Thoracic aorta (tissue), 2 donors: ENCODE data around the gene SMIM41. TPM values are rescaled to one million over a fixed set of nuclear protein-coding genes. Genes with fewer than 3 reads are reported as not detected.

ENCODE experiments used
- ATAC-seq: fragments of 150-250 bp; one replicate; pipeline ENCODE4 v1.8.0; 2017; ENCODE audit warnings: low read depth; ENCODE audit not compliant: insufficient number of reproducible peaks, low FRiP score
- DNase-seq: peaks from one replicate; pipeline ENCODE4 v3.0.0-alpha.2; 2020; ENCODE audit warnings: low spot score
- H3K27ac ChIP-seq, 2 donors: fragments of 200-600 bp; sonication (generic); 1 replicate in 1 of 2; 2 replicates in 1 of 2; pipeline ENCODE4 v1.5.1; 2016; ENCODE audit warnings: mild to moderate bottlenecking in 2 of 2, moderate library complexity in 2 of 2
- H3K27me3 ChIP-seq: fragments of 200-600 bp; sonication (generic); replicated peaks from 2 replicates; pipeline ENCODE4 v1.6.0; 2016; ENCODE audit warnings: mild to moderate bottlenecking; ENCODE audit not compliant: insufficient read depth
- H3K36me3 ChIP-seq: fragments of 200-600 bp; sonication (generic); one replicate; pipeline ENCODE4 v1.5.1; 2016
- H3K4me1 ChIP-seq, 2 donors: fragments of 200-600 bp; sonication (generic); 1 replicate in 1 of 2; 2 replicates in 1 of 2; pipeline versions ENCODE4 v1.5.1 to v1.6.0; 2016; ENCODE audit warnings: low read depth in 2 of 2, mild to moderate bottlenecking in 1 of 2; ENCODE audit not compliant: control insufficient read depth in 1 of 2
- H3K4me3 ChIP-seq: fragments of 200-600 bp; sonication (generic); 2 replicates; pipeline ENCODE4 v1.5.1; 2016; ENCODE audit warnings: mild to moderate bottlenecking
- H3K9me3 ChIP-seq: fragments of 200-600 bp; sonication (generic); 2 replicates; pipeline ENCODE4 v1.5.1; 2016
- CTCF ChIP-seq: fragments of 200-600 bp; sonication (generic); IDR thresholded peaks from one replicate; pipeline ENCODE4 v1.5.1; 2019; ENCODE audit warnings: antibody characterized with exemption
- total RNA-seq, 2 donors: library from RNA; depleted of rRNA; stranded (reverse); fragments of >200 nt; gene quantifications; one replicate each; pipeline versions ENCODE4 v1.1.0 to v1.2.3, GENCODE V29; 2016

SMIM41 gene
- total RNA-seq, 2 donors from 2014 or later = 1.8 TPM; not detected in 1

- ATAC-seq = peak; percentile 99
- Histone ChIP-seq H3K4me1 (peaks cover 12 to 18% of the 10 kb centered on the region in 2 donors), H3K36me3 (no peaks in the 10 kb centered on the region), H3K9me3 (no peaks in the 10 kb centered on the region), H3K4me3 (peak within 1 kb of the TSS; percentile 90), H3K27ac (peak within 1 kb of the TSS; percentile 74 to 92), H3K27me3 (no peaks in the 10 kb centered on the region)
- peak; percentile 68 for DNase-seq
- peak; percentile 62 for TF ChIP-seq CTCF
Measured at GRCh38 chr12:52069327-52070184, 9.9 kb upstream of the SMIM41 start, which contains the start of gene ATG101. Gene ATG101, plus strand, starts transcription at chr12:52069978. Its CDS starts 3,673 bp downstream, at chr12:52073651.

- no peaks in the 10 kb centered on the region for H3K36me3 ChIP-seq
- H3K9me3 ChIP-seq = no peaks in the 10 kb centered on the region
- no peak for TF ChIP-seq CTCF
- H3K27me3 ChIP-seq = no peaks in the 10 kb centered on the region
- ATAC-seq = no peak
- H3K4me3 ChIP-seq = peak overlapping the region; percentile 90
- DNase-seq = no peak
- peak overlapping the region; percentile 74 to 92 for H3K27ac ChIP-seq
- peaks cover 12 to 18% of the 10 kb centered on the region in 2 donors for H3K4me1 ChIP-seq
Measured at GRCh38 chr12:52070185-52070925, 9.1 kb upstream of the SMIM41 start.

- Histone ChIP-seq H3K36me3 (peaks cover 18% of the 10 kb centered on the region), H3K4me3 (no peak overlapping the region), H3K27me3 (no peaks in the 10 kb centered on the region), H3K4me1 (peaks cover 12 to 18% of the 10 kb centered on the region in 2 donors), H3K9me3 (no peaks in the 10 kb centered on the region), H3K27ac (no peak overlapping the region)
- no peak for TF ChIP-seq CTCF
- no peak for ATAC-seq
- no peak for DNase-seq
Measured at GRCh38 chr12:52073531-52074381, 5.7 kb upstream of the SMIM41 start.

- no peaks in the 10 kb centered on the region for H3K27me3 ChIP-seq
- no peak for DNase-seq
- no peak overlapping the region for H3K4me3 ChIP-seq
- no peak for ATAC-seq
- peaks cover 20% of the 10 kb centered on the region for H3K36me3 ChIP-seq
- peaks cover 12 to 14% of the 10 kb centered on the region in 2 donors for H3K4me1 ChIP-seq
- H3K27ac ChIP-seq = no peak overlapping the region
- no peaks in the 10 kb centered on the region for H3K9me3 ChIP-seq
- no peak for TF ChIP-seq CTCF
Measured at GRCh38 chr12:52074971-52075724, 4.4 kb upstream of the SMIM41 start.
